ENCODE data around the gene CLASRP. TPM values are rescaled to one million over a fixed set of nuclear protein-coding genes. Genes with fewer than 3 reads are reported as not detected.

CLASRP gene
- total RNA-seq, 2 experiments from 2014 or later: 142 to 166 TPM

GRCh38 chr19:45057444-45057843 lies 18.6 kb downstream of the CLASRP start:
- intact Hi-C loops (cut with micrococcal nuclease; ENCODE audit: unreplicated experiment): no loop called here
- no peak for TF ChIP-seq CTCF (conservative IDR thresholded peaks at IDR 0.05; ENCODE audit: low read length)
- TF ChIP-seq EZH2phosphoT487 (IDR thresholded peaks at IDR 0.05; ENCODE audit: borderline replicate concordance, low read depth, low read length): no peak
- Histone ChIP-seq H3K9me2 (ENCODE audit: insufficient read depth, low read length) (no peaks in the 10 kb centered on the region), H3K9me3 (ENCODE audit: low read length) (no peaks in the 10 kb centered on the region), H3K27ac (ENCODE audit: low read depth, low read length, poor library complexity, severe bottlenecking) (peak overlapping the region; percentile 43), H3K4me2 (ENCODE audit: low read length) (no peak overlapping the region), H3K4me1 (ENCODE audit: insufficient read depth, low read length, poor library complexity, severe bottlenecking) (peaks cover 34% of the 10 kb centered on the region), H3K36me3 (ENCODE audit: insufficient read depth, low read length) (peaks cover 97% of the 10 kb centered on the region), H3K4me3 (ENCODE audit: low read depth, low read length, poor library complexity, severe bottlenecking) (no peak overlapping the region), H3K79me2 (ENCODE audit: insufficient read depth, low read depth, low read length) (peaks cover 12% of the 10 kb centered on the region), H2AFZ (ENCODE audit: low read length) (no peak overlapping the region), H4K20me1 (ENCODE audit: insufficient read depth, low read length) (no peaks in the 10 kb centered on the region)
- ChIA-PET POLR2A (interaction anchor here (0.6 to 1.0 kb wide), 2 partner anchors 8 to 1794 kb away, joined by 3 read pairs; no protein-coding TSS in a partner anchor), CTCF (ENCODE audit: unreplicated experiment) (interaction anchor here (0.9 kb wide), 1 partner anchor 50 kb away, joined by 3 read pairs; no protein-coding TSS in a partner anchor)
- DNase-seq (ENCODE audit: low spot score): no peak
- BruUV-seq (replicated peaks): no TSS peak

GRCh38 chr19:45058622-45059159 lies 19.8 kb downstream of the CLASRP start:
- Histone ChIP-seq H3K4me3 (ENCODE audit: low read depth, low read length, poor library complexity, severe bottlenecking) (no peak overlapping the region), H3K27ac (ENCODE audit: low read depth, low read length, poor library complexity, severe bottlenecking) (no peak overlapping the region), H4K20me1 (ENCODE audit: insufficient read depth, low read length) (no peaks in the 10 kb centered on the region), H3K4me1 (ENCODE audit: insufficient read depth, low read length, poor library complexity, severe bottlenecking) (peaks cover 31% of the 10 kb centered on the region), H3K9me2 (ENCODE audit: insufficient read depth, low read length) (no peaks in the 10 kb centered on the region), H3K36me3 (ENCODE audit: insufficient read depth, low read length) (peaks cover 97% of the 10 kb centered on the region), H3K4me2 (ENCODE audit: low read length) (no peak overlapping the region), H3K9me3 (ENCODE audit: low read length) (no peaks in the 10 kb centered on the region), H3K79me2 (ENCODE audit: insufficient read depth, low read depth, low read length) (peaks cover 4% of the 10 kb centered on the region; the same call in 1 of the 2 replicates), H2AFZ (ENCODE audit: low read length) (no peak overlapping the region)
- intact Hi-C loops (cut with micrococcal nuclease; ENCODE audit: unreplicated experiment): loop anchor here (1.0 kb wide), 2 partner anchors 41 to 69 kb away; no protein-coding TSS in a partner anchor
- DNase-seq (ENCODE audit: low spot score): no peak
- ChIA-PET CTCF (ENCODE audit: unreplicated experiment) (no interaction called here), POLR2A (no interaction called here)
- BruUV-seq (replicated peaks): no TSS peak
- TF ChIP-seq CTCF (conservative IDR thresholded peaks at IDR 0.05; ENCODE audit: low read length) (no peak), EZH2phosphoT487 (IDR thresholded peaks at IDR 0.05; ENCODE audit: borderline replicate concordance, low read depth, low read length) (no peak)
